ENCODE measurements around the gene SRGAP1. TPM values are rescaled to one million over a fixed set of nuclear protein-coding genes. Genes with fewer than 3 reads are reported as not detected.

SRGAP1 gene
- 10 to 100 TPM; 16.9 to 27.8 (median 22.7) TPM for polyA plus RNA-seq (ENCODE audit: insufficient read length in 4 of 4)

DNA sequence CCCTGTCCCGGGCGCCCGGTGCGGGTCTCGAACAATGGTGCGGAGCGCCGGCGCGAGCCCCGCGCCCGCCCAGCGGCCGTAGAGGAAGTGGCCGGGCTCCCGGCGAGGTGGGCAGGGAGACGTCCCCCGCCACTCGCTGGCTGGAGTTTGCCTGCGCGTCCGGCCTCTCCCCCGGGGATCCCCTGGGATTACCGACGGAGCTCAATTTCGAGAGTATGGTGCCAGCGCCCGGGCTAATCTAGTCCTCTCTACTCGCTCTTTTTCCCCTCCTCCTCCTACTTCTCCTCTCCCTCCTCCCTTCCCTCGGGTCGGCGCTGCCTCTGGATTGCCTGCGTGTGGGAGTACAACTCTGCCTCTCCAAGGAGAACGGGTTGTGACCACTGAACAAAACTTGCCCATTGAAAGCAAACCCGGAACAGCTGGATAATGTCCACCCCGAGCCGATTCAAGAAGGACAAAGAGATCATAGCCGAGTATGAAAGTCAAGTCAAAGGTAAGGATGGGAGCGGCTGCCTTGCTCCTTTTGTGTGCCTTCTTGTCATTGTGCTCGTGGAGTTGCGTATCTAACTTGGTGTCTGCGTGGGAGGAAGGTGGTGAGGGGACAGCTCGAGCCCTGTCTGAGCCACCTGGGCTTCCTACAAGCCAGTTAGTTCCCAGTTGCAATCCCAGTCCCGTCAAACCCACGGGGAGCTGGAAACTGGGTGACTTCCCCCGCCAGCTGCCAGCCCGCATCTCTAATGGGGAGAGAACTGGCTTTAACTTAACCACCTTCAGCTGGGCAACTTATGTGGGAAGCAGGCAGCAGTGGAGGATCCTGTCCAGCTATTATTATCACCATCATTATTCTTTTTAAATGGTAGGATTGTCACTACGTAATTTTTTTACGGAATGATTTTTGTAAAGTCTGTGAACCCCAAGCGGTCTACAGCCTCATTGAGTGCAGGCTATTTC, at the start of gene SRGAP1:
Gene SRGAP1 (plus strand): TSS at position 310 of the 951 bp plus-strand sequence. CDS start 117 bp downstream, at position 427.
- DNase-seq (ENCODE audit: low read depth in 4 of 4, low spot score in 2 of 4): peak in 3 of 4 donors; percentile 72 to 90 (median 79)

- DNase-seq (ENCODE audit: low read depth in 4 of 4, low spot score in 2 of 4): no peak
Measured at GRCh38 chr12:63795032-63795687, 49.3 kb upstream of the SRGAP1 start.

DNA sequence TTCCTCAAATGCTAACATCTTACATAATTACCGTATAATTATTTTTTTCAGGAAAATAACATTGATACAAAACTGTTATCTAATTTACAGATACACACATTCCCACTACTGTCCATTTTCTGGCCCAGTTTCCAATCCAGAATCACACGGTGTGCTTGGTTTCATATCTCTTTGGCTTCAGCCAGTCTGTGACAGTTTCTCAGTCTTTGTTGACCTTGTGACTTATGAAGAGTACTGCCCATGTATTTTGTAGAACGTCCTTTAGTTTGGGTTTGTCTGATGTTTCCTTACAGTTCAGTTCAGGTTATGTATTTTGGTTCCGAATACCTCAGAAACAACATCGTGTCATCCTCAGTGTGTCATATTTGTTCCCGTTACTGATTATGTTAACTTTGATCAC, 48.6 kb upstream of the SRGAP1 start:
- no peak for DNase-seq (ENCODE audit: low read depth in 4 of 4, low spot score in 2 of 4)

DNA sequence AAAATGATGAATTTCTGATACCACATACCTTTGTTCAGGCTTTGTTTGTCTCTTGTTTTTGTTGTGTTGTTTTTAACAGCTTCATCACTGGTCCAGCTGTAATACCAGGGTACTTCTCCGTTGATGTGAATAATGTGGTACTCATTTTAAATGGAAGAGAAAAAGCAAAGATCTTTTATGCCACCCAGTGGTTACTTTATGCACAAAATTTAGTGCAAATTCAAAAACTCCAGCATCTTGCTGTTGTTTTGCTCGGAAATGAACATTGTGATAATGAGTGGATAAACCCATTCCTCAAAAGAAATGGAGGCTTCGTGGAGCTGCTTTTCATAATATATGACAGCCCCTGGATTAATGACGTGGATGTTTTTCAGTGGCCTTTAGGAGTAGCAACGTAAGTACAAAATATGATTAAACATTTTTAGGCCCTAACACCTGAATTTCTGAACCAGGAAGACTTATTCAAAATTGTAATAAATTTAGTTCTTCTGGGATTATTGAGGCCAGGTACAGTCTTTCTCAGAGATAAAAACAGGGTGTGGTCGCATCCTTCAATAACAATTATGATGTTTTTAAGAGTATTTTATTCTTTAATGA, 42.4 kb upstream of the SRGAP1 start:
- DNase-seq (ENCODE audit: low read depth in 4 of 4, low spot score in 2 of 4): no peak

- DNase-seq (ENCODE audit: low read depth in 4 of 4, low spot score in 2 of 4): no peak
Measured at GRCh38 chr12:63804746-63805145, 39.8 kb upstream of the SRGAP1 start.

DNA sequence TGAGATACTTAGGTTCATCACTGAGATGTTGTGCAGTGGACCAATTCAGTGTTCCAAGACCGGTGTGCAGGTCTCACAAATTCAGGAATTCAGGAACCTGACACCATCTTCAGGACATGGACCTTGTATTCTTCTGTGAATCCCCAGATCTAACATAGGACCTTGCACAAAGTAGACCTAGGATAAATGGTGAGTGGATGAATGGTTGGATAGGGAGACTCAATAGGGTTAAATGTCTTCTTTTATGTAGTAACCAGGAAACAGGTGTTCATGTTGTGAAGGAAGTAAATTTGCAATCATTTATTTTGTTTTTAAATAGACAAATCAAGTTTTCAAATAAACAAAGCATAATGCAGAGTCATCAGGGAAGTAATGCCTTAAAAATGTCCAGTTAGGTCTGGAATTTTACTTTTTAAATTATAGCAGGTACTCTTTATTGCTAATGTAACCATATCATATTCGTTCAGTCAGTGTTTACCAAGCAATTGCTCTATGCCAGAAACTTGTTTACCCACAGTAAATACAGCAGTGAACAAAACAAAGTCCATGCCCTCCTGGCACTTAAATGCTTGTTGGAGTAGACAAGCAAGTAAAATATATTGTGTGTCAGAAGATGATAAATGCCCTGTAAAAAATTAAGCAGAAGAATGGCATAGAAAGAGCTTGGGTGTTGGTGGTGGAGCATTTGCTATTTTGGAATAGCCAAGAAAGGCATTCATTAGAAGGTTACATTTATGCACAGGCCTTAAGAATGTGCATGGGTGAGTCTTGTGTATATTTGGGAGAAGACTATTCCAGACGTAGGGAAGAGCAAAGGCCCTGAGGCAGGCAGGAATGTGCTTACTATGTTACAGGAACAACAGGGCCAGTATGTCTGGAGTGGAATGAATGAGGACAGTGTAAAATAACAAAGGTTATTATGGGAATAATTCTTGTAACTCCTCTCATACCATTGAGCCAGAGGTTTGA, 38.5 kb upstream of the SRGAP1 start:
- DNase-seq (ENCODE audit: low read depth in 4 of 4, low spot score in 2 of 4): no peak

DNA sequence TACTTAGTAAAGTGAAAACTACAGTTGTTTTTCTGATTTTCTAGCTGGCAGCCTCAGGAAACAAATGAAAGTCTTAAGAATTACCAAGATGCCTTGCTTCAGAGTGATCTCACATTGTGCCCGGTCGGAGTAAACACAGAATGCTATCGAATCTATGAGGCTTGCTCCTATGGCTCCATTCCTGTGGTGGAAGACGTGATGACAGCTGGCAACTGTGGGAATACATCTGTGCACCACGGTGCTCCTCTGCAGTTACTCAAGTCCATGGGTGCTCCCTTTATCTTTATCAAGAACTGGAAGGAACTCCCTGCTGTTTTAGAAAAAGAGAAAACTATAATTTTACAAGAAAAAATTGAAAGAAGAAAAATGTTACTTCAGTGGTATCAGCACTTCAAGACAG, 35.9 kb upstream of the SRGAP1 start:
- DNase-seq (ENCODE audit: low read depth in 4 of 4, low spot score in 2 of 4): no peak

DNA sequence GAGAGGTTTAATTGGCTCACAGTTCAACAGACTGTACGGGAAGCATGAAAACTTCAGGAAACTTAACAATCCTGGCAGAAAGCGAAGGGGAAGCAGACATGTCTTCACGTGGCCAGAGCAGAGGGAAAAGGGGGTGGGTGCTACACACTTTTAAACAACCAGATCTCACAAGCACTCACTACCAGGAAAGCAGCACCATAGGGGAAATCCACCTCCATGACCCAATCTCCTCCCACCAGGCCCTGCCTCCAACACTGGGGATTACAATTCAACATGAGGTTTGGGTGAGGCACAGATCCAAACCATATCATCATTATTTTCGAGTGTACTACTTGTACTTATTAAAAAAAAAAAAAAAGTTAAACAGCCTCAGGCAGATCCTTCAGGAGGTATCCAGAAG, 34.9 kb upstream of the SRGAP1 start:
- no peak for DNase-seq (ENCODE audit: low read depth in 4 of 4, low spot score in 2 of 4)

DNA sequence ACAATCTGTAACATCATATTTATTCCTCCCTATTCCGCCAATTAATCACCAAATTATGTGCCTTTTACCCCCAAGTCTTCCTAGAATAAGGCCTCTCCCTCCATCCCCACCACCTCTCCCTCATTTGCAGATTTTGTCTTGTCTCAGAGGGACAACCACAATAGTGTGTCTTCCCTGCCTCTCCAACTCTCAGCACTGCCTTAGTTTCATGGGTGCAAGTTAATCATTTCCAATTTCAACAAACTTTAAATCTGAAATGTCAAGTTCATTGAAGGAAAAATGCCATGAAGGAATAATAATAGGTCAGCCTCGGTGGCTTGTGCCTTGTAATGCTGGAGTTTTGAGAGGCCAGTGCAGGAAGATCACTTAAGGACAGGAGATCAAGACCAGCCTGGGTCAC, 33.2 kb upstream of the SRGAP1 start:
- DNase-seq (ENCODE audit: low read depth in 4 of 4, low spot score in 2 of 4): no peak

DNA sequence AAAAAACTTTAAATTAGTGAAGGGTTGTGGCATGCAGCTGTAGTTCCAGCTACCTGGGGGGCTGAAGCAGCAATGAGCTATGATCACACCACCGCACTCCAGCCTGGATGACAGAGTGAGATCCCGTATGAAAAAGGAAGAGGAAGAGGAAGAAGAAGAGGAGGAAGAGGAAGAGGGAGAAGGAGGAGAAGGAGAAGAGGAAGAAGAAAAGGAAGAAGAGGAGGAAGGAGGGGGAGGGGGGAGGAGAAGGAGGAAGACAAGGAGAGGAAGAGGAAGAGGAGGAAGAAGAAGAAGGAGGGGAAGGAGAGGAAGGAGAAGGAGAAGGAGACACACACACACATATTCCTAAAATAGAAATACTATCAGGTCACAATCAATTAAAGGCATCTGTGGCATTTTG, 32.7 kb upstream of the SRGAP1 start:
- DNase-seq (ENCODE audit: low read depth in 4 of 4, low spot score in 2 of 4): no peak

- DNase-seq (ENCODE audit: low read depth in 4 of 4, low spot score in 2 of 4): no peak
Measured at GRCh38 chr12:63814146-63814772, 30.2 kb upstream of the SRGAP1 start.

DNA sequence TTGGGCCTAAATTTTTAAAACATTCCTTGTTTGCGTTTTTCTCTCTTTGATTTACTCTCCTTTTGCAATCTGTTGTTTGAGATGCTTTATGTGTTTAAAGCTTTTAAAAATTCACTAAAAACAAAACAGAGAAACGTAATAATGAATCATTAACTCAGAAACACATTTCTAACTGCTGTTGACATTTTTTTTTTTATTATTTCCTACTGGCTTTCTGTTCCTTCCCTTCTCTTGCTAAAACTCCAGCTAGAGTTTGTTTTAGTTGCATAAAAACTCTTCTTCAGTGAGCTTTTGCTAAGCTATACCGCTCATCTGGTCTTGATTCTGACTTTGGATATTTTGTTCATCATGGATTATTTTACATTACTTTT, 29.0 kb upstream of the SRGAP1 start:
- no peak for DNase-seq (ENCODE audit: low read depth in 4 of 4, low spot score in 2 of 4)

DNA sequence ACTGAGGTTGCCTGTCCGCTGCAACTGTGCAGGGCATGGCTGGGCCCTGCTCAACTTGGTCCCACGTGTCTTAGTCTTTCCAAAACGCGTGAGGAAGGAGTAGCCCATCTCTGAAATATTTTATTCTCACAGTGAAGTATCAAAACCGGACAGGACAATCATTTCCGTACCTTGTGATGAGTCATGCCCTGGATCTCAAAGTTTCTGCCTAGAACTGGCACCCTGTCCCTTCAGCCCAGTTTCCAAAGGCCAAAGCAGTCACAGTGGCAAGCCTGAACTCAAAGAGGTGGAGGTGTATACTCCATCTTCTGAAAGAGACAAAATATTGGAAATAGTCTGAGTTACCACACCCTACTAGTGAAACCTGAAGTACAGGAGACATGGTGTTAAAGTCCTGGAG, 28.5 kb upstream of the SRGAP1 start:
- no peak for DNase-seq (ENCODE audit: low read depth in 4 of 4, low spot score in 2 of 4)

DNA sequence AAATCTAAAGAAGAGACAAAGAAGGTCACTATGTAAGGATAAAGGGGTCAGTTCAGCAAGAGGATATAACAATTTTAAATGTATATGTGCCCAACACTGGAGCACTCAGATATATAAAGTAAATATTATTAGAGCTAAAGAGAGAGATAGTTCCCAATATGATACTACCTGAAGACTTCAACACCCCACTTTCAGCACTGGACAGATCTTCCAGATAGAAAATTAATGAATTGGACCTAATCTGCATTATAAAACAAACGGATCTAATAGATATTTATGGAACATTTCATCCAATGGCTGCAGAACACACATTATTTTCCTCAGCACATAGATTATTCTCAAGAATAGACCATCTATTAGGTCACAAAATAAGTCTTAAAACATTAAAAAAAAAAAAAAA, 24.1 kb upstream of the SRGAP1 start:
- DNase-seq (ENCODE audit: low read depth in 4 of 4, low spot score in 2 of 4): no peak

DNA sequence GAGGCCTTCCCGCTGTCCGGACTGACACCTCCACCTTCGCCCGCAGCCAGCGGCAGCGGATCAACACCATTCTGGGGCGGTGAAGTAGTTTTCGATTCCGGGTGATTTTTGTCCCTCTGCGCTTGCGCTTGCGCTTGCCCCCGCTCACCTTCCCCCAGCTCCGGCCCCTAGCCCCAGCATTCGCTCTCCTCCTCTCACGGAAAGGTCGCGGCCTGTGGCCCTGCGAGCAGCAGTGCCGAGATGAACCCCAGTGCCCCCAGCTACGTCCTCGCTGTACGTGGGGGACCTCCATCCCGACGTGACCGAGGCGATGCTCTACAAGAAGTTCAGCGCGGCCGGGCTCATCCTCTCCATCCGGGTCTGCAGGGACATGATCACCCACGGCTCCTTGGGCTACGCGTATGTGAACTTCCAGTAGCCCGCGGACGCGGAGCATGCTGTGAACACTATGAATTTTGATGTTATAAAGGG, 22.7 kb upstream of the SRGAP1 start:
- no peak for DNase-seq (ENCODE audit: low read depth in 4 of 4, low spot score in 2 of 4)

- no peak for DNase-seq (ENCODE audit: low read depth in 4 of 4, low spot score in 2 of 4)
Measured at GRCh38 chr12:63822352-63822751, 22.1 kb upstream of the SRGAP1 start.

DNA sequence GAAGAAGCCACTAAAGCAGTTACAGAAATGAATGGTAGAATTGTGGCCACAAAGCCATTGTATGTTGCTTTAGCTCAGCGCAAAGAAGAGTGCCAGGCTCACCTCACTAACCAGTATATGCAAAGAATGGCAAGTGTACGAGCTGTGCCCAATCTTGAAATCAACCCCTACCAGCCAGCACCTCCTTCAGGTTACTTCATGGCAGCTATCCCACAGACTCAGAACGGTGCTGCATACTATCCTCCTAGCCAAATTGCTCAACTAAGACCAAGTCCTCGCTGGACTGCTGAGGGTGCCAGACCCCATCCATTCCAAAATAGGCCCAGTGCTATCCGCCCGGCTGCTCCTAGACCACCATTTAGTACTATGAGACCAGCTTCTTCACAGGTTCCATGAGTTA, 21.5 kb upstream of the SRGAP1 start:
- no peak for DNase-seq (ENCODE audit: low read depth in 4 of 4, low spot score in 2 of 4)

GRCh38 chr12:63826006-63826585, 18.4 kb upstream of the SRGAP1 start:
- DNase-seq (ENCODE audit: low read depth in 4 of 4, low spot score in 2 of 4): no peak

DNA sequence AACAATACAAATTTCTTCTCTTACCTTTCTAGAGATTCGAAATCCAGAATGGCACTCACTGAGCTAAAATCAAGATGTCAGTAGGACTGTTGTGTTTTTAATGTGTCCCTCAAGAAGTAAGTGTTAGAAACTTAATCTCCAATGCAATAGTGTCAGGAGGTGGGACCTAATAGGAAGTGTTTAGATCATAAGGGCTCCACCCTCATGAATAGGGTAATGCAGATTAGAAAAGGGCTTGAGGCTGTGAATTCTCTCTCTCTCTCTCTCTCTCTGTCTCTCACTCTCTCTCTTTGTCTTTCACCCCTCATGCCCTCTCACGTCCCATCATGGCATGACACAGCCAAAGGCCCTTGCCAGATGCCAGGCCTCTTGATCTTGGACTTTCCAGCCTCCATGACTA, 15.6 kb upstream of the SRGAP1 start:
- DNase-seq (ENCODE audit: low read depth in 4 of 4, low spot score in 2 of 4): no peak
